Thoracic aorta (tissue), 2 donors: Measurements from ENCODE around the gene PPP2R5C. TPM values are rescaled to one million over a fixed set of nuclear protein-coding genes. Genes with fewer than 3 reads are reported as not detected.

Experiments
- ATAC-seq: fragments of 150-250 bp; one replicate; pipeline ENCODE4 v1.8.0; 2017; ENCODE audit warnings: low read depth; ENCODE audit not compliant: insufficient number of reproducible peaks, low FRiP score
- DNase-seq: peaks from one replicate; pipeline ENCODE4 v3.0.0-alpha.2; 2020; ENCODE audit warnings: low spot score
- H3K27ac ChIP-seq, 2 donors: fragments of 200-600 bp; sonication (generic); 1 replicate in 1 of 2; 2 replicates in 1 of 2; pipeline ENCODE4 v1.5.1; 2016; ENCODE audit warnings: mild to moderate bottlenecking in 2 of 2, moderate library complexity in 2 of 2
- H3K27me3 ChIP-seq: fragments of 200-600 bp; sonication (generic); replicated peaks from 2 replicates; pipeline ENCODE4 v1.6.0; 2016; ENCODE audit warnings: mild to moderate bottlenecking; ENCODE audit not compliant: insufficient read depth
- H3K36me3 ChIP-seq: fragments of 200-600 bp; sonication (generic); one replicate; pipeline ENCODE4 v1.5.1; 2016
- H3K4me1 ChIP-seq, 2 donors: fragments of 200-600 bp; sonication (generic); 1 replicate in 1 of 2; 2 replicates in 1 of 2; pipeline versions ENCODE4 v1.5.1 to v1.6.0; 2016; ENCODE audit warnings: low read depth in 2 of 2, mild to moderate bottlenecking in 1 of 2; ENCODE audit not compliant: control insufficient read depth in 1 of 2
- H3K4me3 ChIP-seq: fragments of 200-600 bp; sonication (generic); 2 replicates; pipeline ENCODE4 v1.5.1; 2016; ENCODE audit warnings: mild to moderate bottlenecking
- H3K9me3 ChIP-seq: fragments of 200-600 bp; sonication (generic); 2 replicates; pipeline ENCODE4 v1.5.1; 2016
- total RNA-seq, 2 donors: library from RNA; depleted of rRNA; stranded (reverse); fragments of >200 nt; gene quantifications; one replicate each; pipeline versions ENCODE4 v1.1.0 to v1.2.3, GENCODE V29; 2016
- TF ChIP-seq, protein P1 (sequence below): fragments of 200-600 bp; sonication (generic); IDR thresholded peaks from one replicate; pipeline ENCODE4 v1.5.1; 2019; ENCODE audit warnings: antibody characterized with exemption

PPP2R5C gene
- total RNA-seq, 2 donors from 2014 or later = 97.2 to 341 TPM

DNA sequence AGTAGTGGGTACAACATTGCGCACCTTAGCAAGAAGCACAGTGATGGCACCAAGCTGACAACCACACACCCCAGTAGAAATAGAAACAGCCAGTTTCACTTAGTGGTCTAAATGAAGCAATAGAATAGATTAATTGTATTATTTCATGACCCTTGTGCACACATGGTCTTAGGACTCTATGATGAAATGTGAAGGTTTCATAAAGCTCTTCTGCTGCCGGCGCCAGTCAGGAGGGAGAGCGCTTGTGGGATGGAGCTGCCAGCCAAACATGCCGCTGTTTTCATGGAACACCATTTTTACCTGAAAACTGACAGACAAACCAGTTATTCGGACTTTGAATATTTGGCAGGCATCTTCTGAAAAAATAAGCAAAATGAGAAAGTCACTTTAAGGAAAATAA is 100.0 kb downstream of the PPP2R5C start:
- no peak for DNase-seq
- ATAC-seq = no peak
- Histone ChIP-seq H3K9me3 (no peaks in the 10 kb centered on the region), H3K4me1 (no peaks in the 10 kb centered on the region), H3K27ac (no peak overlapping the region), H3K27me3 (no peaks in the 10 kb centered on the region), H3K4me3 (no peak overlapping the region), H3K36me3 (peaks cover 12% of the 10 kb centered on the region)
- TF ChIP-seq, protein P1, sequence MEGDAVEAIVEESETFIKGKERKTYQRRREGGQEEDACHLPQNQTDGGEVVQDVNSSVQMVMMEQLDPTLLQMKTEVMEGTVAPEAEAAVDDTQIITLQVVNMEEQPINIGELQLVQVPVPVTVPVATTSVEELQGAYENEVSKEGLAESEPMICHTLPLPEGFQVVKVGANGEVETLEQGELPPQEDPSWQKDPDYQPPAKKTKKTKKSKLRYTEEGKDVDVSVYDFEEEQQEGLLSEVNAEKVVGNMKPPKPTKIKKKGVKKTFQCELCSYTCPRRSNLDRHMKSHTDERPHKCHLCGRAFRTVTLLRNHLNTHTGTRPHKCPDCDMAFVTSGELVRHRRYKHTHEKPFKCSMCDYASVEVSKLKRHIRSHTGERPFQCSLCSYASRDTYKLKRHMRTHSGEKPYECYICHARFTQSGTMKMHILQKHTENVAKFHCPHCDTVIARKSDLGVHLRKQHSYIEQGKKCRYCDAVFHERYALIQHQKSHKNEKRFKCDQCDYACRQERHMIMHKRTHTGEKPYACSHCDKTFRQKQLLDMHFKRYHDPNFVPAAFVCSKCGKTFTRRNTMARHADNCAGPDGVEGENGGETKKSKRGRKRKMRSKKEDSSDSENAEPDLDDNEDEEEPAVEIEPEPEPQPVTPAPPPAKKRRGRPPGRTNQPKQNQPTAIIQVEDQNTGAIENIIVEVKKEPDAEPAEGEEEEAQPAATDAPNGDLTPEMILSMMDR = no peak

DNA sequence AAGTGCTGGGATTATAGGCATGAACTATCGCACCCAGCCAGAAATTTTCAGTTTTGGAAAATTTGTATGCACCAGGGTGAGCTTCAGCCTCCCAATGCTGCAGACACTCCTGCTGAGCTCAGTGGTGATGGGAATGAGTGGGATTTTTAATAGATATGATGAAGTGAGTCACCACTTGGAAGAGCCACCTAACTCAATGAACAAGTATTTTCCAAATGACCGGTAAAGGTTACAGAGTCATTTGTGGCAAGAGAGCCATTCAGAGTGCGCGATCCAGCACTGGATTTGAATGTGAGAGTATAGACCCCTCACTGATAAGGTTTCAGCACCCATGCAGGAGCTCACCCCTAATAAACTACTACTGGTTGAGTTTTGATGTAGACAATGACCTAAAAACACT is 100.7 kb downstream of the PPP2R5C start:
- H3K27ac ChIP-seq = no peak overlapping the region
- H3K4me1 ChIP-seq = no peaks in the 10 kb centered on the region
- H3K9me3 ChIP-seq = no peaks in the 10 kb centered on the region
- TF ChIP-seq, protein P1 = no peak
- ATAC-seq = no peak
- no peaks in the 10 kb centered on the region for H3K27me3 ChIP-seq
- DNase-seq = no peak
- peaks cover 11% of the 10 kb centered on the region for H3K36me3 ChIP-seq
- no peak overlapping the region for H3K4me3 ChIP-seq

DNA sequence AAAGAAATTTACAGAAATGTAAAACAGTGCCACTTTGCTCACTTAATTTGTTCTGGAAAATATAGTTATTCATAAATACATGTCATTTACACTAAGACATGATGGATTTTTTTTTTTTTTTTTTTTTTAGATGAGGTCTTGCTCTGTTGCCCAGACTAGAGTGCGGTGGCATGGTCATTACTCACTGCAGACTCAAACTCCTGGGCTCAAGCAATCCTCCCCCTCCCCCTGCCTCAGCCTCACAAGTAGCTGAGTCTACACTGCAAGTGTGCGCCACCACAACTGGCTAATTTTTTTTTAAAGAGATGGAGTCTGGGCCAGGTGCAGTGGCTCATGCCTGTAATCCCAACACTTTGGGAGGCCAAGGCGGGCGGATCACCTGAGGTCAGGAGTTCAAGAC is 101.2 kb downstream of the PPP2R5C start:
- TF ChIP-seq, protein P1 = no peak
- DNase-seq = no peak
- Histone ChIP-seq H3K4me3 (no peak overlapping the region), H3K27ac (no peak overlapping the region), H3K27me3 (no peaks in the 10 kb centered on the region), H3K4me1 (no peaks in the 10 kb centered on the region), H3K9me3 (no peaks in the 10 kb centered on the region), H3K36me3 (peaks cover 11% of the 10 kb centered on the region)
- no peak for ATAC-seq

DNA sequence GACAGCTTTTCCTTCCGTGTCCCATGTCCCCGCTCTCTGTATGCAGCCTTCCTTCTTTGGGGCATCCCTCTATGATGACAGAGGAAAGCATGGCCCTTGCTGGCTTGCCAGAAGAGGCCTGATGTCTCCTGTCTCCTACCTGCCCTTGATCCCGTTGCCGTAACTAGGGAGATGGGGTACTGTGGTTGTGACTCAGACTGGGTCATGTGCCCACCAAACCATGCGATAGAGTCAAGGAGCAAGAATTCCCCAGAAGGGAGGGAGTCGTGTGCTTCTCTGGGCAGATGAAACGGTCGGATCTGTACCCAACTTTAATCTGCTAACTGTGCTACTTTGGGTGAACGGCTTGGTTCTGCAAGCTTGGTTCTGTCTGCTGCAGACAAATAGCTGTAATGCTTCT is 103.8 kb downstream of the PPP2R5C start:
- DNase-seq (no peak), ATAC-seq (no peak)
- Histone ChIP-seq H3K4me3 (no peak overlapping the region), H3K9me3 (no peaks in the 10 kb centered on the region), H3K4me1 (no peaks in the 10 kb centered on the region), H3K36me3 (peaks cover 1% of the 10 kb centered on the region), H3K27ac (no peak overlapping the region), H3K27me3 (no peaks in the 10 kb centered on the region)
- TF ChIP-seq, protein P1 = no peak

DNA sequence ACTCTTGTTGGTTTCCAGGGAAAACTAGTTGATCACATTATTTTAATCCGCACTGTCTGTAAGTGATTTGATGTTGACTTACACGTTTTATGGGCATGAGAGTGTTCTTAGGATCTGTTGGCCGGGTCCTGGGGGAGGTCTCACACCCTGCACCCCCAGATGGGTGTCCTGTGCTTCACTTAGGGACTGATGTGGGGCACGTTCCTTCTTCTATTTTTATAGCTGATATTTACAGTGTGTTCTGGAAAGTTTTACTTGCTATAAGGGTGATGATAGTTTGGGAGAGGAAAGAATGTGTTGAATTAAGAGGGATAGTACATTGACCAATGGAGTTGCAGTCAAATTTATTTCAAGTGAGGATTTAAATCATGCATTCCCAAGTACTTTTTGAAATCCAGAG is 106.3 kb downstream of the PPP2R5C start:
- Histone ChIP-seq H3K27ac (no peak overlapping the region), H3K4me1 (no peaks in the 10 kb centered on the region), H3K4me3 (no peak overlapping the region), H3K27me3 (no peaks in the 10 kb centered on the region), H3K9me3 (no peaks in the 10 kb centered on the region), H3K36me3 (no peaks in the 10 kb centered on the region)
- TF ChIP-seq, protein P1 = no peak
- DNase-seq (no peak), ATAC-seq (no peak)
